AG09309 (cell line): ENCODE data around the gene ECE1.

Experiments
- DNase-seq: peaks from one replicate; pipeline ENCODE4 v3.0.0-alpha.2; 2010; ENCODE audit warnings: low read depth
- H3K4me3 ChIP-seq: 2 replicates; pipeline ENCODE4 v1.5.1; 2011; ENCODE audit warnings: mild to moderate bottlenecking, low read depth, low read length, moderate library complexity; ENCODE audit not compliant: control insufficient read depth
- TF ChIP-seq, protein P1 (sequence below): IDR thresholded peaks from 2 replicates; pipeline ENCODE4 v1.5.1; 2011; ENCODE audit warnings: mild to moderate bottlenecking, low read depth, low read length, inconsistent platforms; ENCODE audit not compliant: insufficient read depth, control insufficient read depth; ENCODE audit errors: missing control alignments

The ECE1 gene

DNA sequence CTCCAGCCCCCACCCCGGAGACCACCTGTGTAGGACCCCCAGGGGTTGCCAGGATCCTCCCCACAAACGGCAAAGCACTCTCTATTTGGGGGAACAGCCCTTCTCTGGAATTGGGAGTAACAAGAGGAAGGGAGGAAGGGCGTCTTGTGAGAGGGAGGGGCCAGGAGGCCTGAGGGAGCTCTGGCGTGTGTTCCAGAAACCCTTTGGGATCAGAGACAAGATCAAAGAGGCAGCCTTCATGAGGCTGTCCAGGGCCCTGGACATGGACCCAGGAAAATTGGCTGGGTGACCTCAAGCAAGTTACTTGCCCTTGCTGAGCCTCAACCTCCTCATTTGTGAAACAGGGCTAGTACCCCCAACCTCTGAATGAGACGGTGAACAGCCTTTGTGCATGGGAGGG is 18.1 kb upstream of the ECE1 start:
- no peak overlapping the region for H3K4me3 ChIP-seq
- no peak for DNase-seq
- TF ChIP-seq, protein P1, sequence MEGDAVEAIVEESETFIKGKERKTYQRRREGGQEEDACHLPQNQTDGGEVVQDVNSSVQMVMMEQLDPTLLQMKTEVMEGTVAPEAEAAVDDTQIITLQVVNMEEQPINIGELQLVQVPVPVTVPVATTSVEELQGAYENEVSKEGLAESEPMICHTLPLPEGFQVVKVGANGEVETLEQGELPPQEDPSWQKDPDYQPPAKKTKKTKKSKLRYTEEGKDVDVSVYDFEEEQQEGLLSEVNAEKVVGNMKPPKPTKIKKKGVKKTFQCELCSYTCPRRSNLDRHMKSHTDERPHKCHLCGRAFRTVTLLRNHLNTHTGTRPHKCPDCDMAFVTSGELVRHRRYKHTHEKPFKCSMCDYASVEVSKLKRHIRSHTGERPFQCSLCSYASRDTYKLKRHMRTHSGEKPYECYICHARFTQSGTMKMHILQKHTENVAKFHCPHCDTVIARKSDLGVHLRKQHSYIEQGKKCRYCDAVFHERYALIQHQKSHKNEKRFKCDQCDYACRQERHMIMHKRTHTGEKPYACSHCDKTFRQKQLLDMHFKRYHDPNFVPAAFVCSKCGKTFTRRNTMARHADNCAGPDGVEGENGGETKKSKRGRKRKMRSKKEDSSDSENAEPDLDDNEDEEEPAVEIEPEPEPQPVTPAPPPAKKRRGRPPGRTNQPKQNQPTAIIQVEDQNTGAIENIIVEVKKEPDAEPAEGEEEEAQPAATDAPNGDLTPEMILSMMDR, result no peak

DNA sequence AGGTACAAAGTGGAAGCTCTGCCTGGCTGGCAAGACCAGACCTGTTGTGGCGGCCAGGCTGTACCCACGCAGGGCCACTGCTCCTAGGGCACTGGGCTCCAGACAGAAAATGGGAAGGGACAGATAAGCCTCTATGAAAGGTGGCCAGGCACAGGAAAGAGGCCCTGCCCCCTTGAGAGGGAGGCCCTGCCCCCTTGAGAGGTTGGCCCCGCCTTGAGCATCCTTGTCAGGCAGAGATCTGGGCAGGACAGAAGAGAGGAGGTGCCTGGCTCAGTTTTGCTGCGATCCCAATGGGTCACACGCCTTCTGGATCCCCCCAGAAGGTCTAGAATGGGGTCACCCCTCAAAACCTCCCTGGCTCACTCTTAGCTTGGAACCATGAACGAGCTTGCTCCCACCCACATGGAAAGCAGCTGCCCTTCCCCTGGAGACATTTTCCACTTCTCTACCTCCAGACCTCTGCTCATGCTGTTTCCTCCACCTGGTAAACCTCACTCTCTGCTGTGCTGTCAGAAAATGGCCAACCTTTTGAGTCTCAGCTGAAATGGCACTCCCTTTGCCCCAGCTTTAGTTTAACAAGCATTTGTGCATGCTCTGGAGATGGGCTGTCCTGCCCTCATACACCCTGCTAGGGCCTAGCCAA is 17.5 kb upstream of the ECE1 start:
- H3K4me3 ChIP-seq, result no peak overlapping the region
- no peak for DNase-seq
- TF ChIP-seq, protein P1, result no peak

DNA sequence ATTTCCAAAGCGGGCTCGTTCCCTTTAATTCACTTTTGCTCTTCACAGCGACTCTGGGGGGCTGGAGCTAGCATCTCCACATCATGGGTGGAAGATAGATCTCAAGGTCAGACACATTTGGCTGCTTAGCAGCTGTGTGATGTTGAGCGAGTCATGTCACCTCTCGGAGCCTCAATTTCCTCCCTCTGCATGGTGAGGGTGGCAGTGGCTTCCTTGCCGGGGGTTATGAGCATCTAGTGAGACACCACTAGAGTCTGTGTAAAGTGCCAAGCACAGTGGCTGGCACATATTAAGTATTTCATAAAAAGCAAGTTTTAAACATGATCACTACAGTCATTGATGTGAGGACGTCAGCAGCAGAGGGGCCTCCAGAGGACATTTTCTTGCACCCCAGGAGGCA is 16.9 kb upstream of the ECE1 start:
- no peak for DNase-seq
- TF ChIP-seq, protein P1, result no peak
- no peak overlapping the region for H3K4me3 ChIP-seq

DNA sequence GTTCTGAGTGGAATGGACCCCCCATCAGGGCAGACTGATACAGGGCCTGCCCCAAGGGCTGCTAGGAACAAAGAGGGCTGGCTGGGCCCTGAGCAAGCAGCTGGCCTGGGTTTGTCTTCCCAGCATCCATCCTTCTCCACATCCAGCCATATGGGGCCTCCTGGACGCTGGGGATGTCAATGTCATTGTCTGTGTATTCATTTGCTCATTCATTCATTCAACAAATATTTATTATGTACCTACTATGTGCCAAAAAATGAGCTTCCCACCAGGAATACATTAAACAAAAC is 15.6 kb upstream of the ECE1 start:
- no peak overlapping the region for H3K4me3 ChIP-seq
- TF ChIP-seq, protein P1, result no peak
- no peak for DNase-seq

DNA sequence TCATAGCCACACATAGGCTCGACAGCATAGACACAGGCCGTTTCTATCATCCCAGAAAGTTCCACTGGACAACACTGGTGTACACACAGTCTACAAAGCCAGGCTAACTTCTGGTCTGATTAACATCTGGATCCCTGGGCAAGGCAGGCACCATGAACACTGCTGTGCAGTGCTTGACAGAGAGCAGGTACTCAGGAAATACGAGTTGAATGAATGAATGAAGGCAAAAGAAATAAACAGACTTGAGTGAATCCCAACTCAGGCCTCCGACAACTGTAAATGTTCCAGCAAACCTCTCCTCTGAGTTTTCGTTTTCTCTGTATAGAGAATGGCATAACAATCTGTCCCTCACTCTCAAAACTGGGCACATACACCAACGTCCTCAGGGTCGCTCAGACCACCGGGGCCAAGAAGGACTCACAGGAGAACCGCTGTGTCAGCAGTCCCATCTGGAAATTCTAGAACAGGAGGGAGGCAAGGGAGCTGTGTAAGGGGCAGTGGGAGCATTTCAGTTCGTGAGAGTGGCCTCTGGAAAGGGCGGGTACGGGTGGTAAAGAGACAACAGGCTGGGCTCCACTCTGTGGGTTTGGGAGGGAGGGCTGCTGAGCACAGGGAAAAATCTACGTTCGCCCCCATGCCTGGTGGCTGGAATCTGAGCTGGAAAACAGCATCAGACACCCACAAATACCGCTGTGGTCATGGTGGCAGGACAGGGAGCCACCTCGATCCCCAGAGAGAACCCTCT is 15.1 kb upstream of the ECE1 start:
- no peak for DNase-seq
- H3K4me3 ChIP-seq, result no peak overlapping the region
- TF ChIP-seq, protein P1, result no peak

DNA sequence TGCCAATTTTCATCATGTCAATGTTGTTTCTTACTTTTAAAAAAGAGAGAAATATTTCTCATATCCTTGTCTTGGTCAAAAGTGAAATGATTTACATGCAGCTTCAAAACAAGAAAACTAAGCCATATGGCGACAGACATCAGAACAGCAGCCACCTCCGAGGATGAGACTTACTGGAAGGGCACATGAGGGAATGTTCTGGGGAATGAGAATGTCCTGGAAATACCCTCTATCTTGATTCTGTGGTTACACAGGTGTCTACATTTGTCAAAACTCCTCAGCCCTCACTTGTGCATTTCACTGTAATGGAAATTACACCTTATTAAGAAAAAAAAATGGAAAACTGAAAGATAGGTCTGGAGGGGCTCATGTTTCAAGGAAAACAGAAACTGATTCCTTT is 14.2 kb upstream of the ECE1 start:
- H3K4me3 ChIP-seq, result no peak overlapping the region
- TF ChIP-seq, protein P1, result no peak
- DNase-seq, result no peak
